ENCODE results near the gene MANEAL. TPM values are rescaled to one million over a fixed set of nuclear protein-coding genes. Genes with fewer than 3 reads are reported as not detected.

MANEAL gene
- total and polyA plus RNA-seq, 2 of the 4 experiments (the other 2 are of a cell fraction) = 0.54 to 0.55 TPM

DNA sequence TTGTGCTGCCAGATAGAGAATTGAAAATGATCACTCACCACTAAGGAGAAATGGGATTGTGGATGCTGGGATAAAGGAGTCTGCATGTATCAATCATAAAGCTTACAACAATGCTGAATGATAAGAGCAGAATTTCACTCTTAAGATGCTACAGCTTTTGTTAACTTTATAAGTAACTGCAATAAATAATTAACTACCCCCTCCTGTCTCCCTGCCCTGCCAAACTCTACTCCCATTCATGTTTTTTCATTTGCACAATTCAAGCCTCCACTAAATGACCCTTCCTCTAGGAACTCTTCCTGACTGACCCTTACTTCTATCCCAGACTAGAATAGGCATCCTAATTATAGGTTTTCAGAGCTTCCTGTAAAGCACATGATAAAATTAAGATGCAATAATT lies 50.9 kb downstream of the MANEAL start:
- DNase-seq (no peak), ATAC-seq (ENCODE audit: low read depth) (no peak)
- H3K27ac ChIP-seq (ENCODE audit: insufficient read depth, low read length) = no peak overlapping the region
- TF ChIP-seq, protein P1, sequence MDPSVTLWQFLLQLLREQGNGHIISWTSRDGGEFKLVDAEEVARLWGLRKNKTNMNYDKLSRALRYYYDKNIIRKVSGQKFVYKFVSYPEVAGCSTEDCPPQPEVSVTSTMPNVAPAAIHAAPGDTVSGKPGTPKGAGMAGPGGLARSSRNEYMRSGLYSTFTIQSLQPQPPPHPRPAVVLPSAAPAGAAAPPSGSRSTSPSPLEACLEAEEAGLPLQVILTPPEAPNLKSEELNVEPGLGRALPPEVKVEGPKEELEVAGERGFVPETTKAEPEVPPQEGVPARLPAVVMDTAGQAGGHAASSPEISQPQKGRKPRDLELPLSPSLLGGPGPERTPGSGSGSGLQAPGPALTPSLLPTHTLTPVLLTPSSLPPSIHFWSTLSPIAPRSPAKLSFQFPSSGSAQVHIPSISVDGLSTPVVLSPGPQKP (IDR thresholded peaks at IDR 0.05; ENCODE audit: borderline replicate concordance, low read depth, low read length) = no peak
- no peak for TF ChIP-seq SMC3 (IDR thresholded peaks at IDR 0.05; ENCODE audit: low read depth, low read length)
- TF ChIP-seq MXI1 (IDR thresholded peaks at IDR 0.05; ENCODE audit: borderline replicate concordance, low read depth, low read length) = no peak
- no peak for TF ChIP-seq NFE2L2 (IDR thresholded peaks at IDR 0.05; ENCODE audit: low read depth, low read length)
- TF ChIP-seq FOS (IDR thresholded peaks at IDR 0.05; ENCODE audit: low read depth, low read length) = no peak
- TF ChIP-seq MAZ (IDR thresholded peaks at IDR 0.05; ENCODE audit: borderline replicate concordance, low read depth, low read length) = no peak
- no peak for TF ChIP-seq RAD21 (IDR thresholded peaks at IDR 0.05; ENCODE audit: low read length)
- TF ChIP-seq, protein P2, sequence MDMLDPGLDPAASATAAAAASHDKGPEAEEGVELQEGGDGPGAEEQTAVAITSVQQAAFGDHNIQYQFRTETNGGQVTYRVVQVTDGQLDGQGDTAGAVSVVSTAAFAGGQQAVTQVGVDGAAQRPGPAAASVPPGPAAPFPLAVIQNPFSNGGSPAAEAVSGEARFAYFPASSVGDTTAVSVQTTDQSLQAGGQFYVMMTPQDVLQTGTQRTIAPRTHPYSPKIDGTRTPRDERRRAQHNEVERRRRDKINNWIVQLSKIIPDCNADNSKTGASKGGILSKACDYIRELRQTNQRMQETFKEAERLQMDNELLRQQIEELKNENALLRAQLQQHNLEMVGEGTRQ (IDR thresholded peaks at IDR 0.05; ENCODE audit: low read depth, low read length) = no peak
- no peak for TF ChIP-seq RCOR1 (IDR thresholded peaks at IDR 0.05; ENCODE audit: insufficient replicate concordance, low read length)
- TF ChIP-seq RFX5 (IDR thresholded peaks at IDR 0.05; ENCODE audit: low read depth, low read length) = no peak
- no TSS peak for BruUV-seq (replicated peaks)
- H3K4me3 ChIP-seq (ENCODE audit: insufficient read depth, low read depth, low read length) = no peak overlapping the region
- no peaks in the 10 kb centered on the region for H3K27me3 ChIP-seq (ENCODE audit: control insufficient read depth, insufficient read depth, low read length)
- peaks cover 40 to 67% of the 10 kb centered on the region in 2 experiments for H3K79me1 ChIP-seq (ENCODE audit: low read depth in 1 of 2, low read length in 2 of 2)
- no peak overlapping the region for H2BK5ac ChIP-seq (ENCODE audit: low read depth, low read length, poor library complexity, severe bottlenecking)
- H2BK20ac ChIP-seq (ENCODE audit: low read depth, low read length) = no peak overlapping the region
- no peak overlapping the region for H3K9ac ChIP-seq (ENCODE audit: low read depth, low read length)
- H2BK15ac ChIP-seq (ENCODE audit: low read depth, low read length) = no peak overlapping the region
- H3K4me1 ChIP-seq (ENCODE audit: control insufficient read depth, insufficient read depth, low read length) = peaks cover 3% of the 10 kb centered on the region; the same call in 1 of the 2 replicates
- H4K20me1 ChIP-seq (ENCODE audit: insufficient read depth, low read length) = peaks cover 3% of the 10 kb centered on the region; the same call in 1 of the 2 replicates
- H3K56ac ChIP-seq (ENCODE audit: extremely low read depth, insufficient read depth, low read length) = no peak overlapping the region
- intact Hi-C loops (cut with micrococcal nuclease) = no loop called here
- POLR2A ChIA-PET (ENCODE audit: unreplicated experiment) = no interaction called here
- peaks cover 8% of the 10 kb centered on the region for H3K9me1 ChIP-seq (ENCODE audit: insufficient read depth, low read length)
- H3K9me3 ChIP-seq (ENCODE audit: control insufficient read depth, insufficient read depth, low read length) = no peaks in the 10 kb centered on the region
- H3K23ac ChIP-seq (ENCODE audit: low read depth, low read length) = no peak overlapping the region
- no peak overlapping the region for H4K8ac ChIP-seq (ENCODE audit: low read depth in 2 of 2, low read length in 2 of 2)
- H3K4ac ChIP-seq (ENCODE audit: low read depth, low read length) = no peak overlapping the region
- dilution Hi-C loops (cut with HindIII; ENCODE audit: low sequenced_read_pairs, unreplicated experiment) = no loop called here
- no peak overlapping the region for H2AK9ac ChIP-seq (replicated peaks; ENCODE audit: low read depth, low read length, poor library complexity)
- in situ Hi-C loops (cut with MboI; ENCODE audit: low sequenced_read_pairs) = no loop called here
- no peak overlapping the region for H4K91ac ChIP-seq (ENCODE audit: insufficient read depth, low read depth, low read length)
- no peak overlapping the region for H2BK120ac ChIP-seq (ENCODE audit: low read depth, low read length)
- H4K5ac ChIP-seq (ENCODE audit: low read depth, low read length) = no peak overlapping the region
- H3K18ac ChIP-seq (ENCODE audit: low read depth, low read length) = no peak overlapping the region
- no peak overlapping the region for H3K14ac ChIP-seq (replicated peaks; ENCODE audit: low read depth, low read length)
- no peak overlapping the region for H2AFZ ChIP-seq (replicated peaks; ENCODE audit: low read length, poor library complexity)
- no peak overlapping the region for H3K4me2 ChIP-seq (ENCODE audit: low read depth, low read length)
- CTCF ChIA-PET = no interaction called here
- H2AK5ac ChIP-seq (ENCODE audit: low read depth, low read length) = no peak overlapping the region
- H3K36me3 ChIP-seq (ENCODE audit: control insufficient read depth, insufficient read depth, low read length) = peaks cover 18% of the 10 kb centered on the region
